ENCODE data around the gene CLEC17A.
"Not testable (repeated sequence)": the region's sequence is repeated elsewhere in the genome, so short reads cannot be mapped to it uniquely, and the experiment has no call there.

CLEC17A gene

DNA sequence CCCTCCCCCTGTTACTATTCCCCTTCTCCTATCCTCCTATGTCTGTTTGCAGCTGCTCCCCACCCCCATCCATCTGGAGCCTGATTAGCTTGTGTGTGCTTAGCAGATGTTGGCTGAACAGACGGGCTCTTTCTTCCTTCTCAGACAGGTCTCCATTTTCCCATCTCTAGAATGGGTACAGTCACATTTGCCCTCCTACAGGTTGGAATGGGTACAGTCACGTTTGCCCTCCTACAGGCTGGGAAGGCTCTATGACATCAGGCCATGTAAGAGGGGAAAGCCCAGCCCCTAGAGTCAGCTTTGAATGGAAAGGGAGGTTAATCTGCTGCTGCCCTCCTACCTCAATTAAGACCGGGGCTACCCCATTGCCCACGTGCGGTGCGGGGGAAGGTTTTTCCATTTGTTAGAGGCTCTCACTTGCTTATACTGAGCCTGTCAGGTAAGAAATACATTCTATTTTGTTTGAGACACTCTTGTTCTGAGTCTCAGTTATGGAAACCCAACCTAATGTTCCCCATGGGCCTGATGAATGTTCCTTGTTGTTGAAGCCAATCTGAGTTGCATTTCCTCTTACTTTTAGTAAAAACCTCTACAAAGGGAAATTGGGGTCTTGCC lies 2.2 kb upstream of the CLEC17A start:
- no peak for DNase-seq (ENCODE audit: low read depth)

DNA sequence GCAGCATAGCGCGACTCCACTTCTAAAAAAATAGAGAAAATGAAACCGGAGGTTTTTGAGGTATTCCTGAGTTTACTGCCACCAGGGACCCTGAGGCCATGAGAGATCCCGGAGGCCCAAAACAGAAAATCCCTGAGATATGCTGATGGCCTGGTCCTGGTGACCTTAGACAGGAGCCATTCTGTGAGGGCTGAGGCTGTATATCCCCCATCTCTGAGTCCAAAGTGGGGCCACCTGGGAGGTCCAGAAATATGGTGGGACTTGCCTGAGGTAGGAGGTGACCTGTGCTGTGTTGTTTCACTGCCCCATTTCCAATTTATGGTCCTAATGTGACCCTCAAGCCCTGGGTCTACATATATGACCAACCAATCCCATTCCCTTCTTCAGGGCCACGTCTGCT lies 1.5 kb downstream of the CLEC17A start:
- not testable (repeated sequence) for DNase-seq (ENCODE audit: low read depth)

DNA sequence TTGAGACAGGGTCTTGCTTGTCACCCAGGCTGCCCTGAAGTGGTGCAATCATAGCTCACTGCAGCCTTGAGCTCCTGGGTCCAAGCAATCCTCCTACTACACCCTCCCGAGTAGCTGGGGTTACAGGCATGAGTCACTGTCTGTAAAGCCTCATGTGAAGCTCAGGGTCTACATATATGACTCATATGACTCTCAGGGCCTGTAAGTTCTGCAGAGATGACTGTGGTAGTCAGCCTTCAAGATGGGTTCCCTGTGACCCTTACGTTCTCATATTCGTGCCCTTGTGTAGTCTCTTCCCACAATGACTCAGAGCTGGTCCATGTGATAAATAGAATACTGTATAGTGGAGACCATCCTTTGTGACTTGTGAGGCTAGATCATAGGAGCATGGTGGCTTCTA lies 2.3 kb downstream of the CLEC17A start:
- DNase-seq (ENCODE audit: low read depth), result peak; percentile 83

DNA sequence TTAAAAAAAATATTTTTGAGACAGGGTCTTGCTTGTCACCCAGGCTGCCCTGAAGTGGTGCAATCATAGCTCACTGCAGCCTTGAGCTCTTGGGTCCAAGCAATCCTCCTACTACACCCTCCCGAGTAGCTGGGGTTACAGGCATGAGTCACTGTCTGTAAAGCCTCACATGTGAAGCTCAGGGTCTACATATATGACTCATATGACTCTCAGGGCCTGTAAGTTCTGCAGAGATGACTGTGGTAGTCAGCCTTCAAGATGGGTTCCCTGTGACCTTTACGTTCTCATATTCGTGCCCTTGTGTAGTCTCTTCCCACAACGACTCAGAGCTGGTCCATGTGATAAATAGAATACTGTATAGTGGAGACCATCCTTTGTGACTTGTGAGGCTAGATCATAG lies 6.5 kb downstream of the CLEC17A start:
- DNase-seq (ENCODE audit: low read depth), result peak; percentile 28

DNA sequence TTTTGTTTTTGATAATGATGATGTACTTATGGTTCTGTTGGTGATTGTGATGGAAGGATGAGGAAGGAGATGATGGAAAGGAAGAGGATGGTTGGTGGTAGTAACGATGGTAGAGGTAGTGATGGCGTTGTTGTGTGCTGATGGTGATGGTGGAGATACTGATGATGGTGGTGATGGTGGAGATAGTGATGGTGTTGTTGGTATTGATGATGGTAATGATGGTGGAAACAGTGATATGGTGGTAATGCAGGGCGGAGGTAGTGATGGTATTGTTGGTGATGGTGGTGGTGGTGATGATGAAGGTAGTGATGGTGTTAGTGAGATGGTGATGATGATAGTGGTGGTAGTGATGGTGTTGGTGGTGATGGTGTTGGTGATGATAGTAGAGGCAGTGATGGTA lies 12.7 kb downstream of the CLEC17A start:
- DNase-seq (ENCODE audit: low read depth), result no peak

DNA sequence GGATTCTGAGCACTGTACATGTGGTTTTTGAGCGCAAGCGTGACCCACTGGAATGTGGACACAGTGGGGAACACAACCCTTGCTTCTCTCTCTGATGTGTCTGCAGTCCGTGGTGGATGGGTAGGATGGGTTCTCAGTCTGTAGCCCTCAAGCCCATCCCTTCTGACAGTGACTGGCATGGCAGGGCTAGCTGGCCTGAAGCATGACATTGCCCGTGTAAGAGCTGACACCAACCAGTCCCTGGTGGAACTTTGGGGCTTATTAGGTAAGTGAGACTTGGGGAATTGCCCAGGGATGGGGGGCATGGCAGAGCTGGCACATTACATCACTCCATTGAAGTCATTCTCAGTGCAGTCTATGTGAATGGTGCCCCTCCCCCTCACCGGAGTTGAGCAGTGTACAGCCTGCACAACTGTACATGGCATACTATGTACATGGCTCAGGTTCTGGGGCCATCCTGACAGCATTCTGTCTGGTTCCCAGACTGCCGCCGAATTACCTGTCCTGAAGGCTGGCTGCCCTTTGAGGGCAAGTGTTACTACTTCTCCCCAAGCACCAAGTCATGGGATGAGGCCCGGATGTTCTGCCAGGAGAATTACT lies 16.8 kb downstream of the CLEC17A start:
- no peak for DNase-seq (ENCODE audit: low read depth)

DNA sequence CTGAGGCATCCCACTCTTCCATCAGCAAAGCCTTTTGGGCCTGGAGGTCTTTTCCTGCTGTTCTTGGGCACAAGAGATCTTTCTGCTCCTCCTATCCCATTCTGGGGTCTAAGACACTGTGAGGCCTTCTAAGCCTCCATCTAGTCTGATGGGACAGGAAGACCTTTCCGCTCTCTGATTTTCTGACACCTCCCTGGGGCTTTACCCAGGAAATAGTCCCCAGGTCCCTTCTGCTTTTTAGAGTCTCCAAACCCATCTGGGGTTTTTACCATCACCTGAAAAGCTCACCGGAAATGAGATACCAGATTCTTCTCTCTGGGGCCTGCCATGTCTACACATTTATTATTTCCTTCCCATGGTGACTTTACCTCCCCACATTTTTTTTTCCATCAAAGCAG lies 21.1 kb downstream of the CLEC17A start:
- no peak for DNase-seq (ENCODE audit: low read depth)

DNA sequence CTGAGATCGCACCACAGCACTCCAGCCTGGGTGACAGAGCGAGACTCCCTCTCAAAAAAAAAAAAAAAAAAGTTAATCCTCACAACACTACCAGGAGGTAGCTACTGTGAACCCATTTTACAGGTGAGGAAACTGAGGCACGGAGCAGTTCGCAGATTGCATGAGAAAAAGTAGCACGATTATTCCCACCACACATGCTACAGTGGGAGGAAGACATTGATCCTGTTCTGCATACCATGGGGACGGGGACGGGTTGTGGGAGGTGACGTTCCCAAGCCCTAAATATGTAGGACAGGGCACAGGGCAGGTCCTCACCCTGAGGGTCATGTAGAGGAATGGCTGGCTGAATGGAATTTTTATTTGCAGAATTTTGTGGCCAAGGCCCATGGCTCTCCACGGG lies 23.7 kb downstream of the CLEC17A start:
- DNase-seq (ENCODE audit: low read depth), result no peak

DNA sequence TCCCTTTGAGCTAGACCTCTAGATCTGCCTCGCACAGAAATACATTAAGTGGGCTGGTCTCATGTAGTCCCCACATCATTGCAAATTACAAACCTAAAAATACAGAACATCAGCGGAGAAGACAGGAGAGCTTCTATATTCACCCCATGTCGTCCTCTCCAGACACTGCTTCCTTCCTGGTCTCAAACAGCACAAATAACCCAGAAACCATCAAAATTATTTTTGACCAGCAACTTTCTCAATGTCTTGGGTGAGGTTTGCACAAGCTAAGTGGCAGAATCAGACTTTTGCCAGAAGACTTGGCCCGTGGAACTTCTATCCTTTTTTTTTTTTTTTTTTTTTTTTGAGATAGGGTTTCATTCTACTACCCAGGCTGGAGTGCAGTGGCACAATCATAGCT lies 28.2 kb downstream of the CLEC17A start:
- DNase-seq (ENCODE audit: low read depth), result no peak

DNA sequence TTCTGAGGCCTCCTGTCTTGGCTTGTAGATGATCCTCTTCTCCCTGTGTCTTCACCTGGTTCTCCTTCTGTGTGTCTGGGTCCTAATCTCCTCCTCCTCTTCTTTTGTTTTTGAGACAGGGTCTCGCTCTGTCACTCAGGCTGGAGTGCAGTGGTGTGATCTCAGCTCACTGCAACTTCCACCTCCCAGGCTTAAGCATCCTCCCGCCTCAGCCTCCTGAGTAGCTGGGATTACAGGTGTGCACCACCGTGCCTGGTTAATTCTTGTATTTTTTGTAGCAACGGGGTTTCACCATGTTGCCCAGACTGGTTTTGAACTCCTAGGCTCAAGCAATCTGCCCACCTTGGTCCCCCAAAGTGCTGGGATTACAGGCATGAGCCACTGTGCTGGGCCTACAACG lies 29.4 kb downstream of the CLEC17A start:
- not testable (repeated sequence) for DNase-seq (ENCODE audit: low read depth)

DNA sequence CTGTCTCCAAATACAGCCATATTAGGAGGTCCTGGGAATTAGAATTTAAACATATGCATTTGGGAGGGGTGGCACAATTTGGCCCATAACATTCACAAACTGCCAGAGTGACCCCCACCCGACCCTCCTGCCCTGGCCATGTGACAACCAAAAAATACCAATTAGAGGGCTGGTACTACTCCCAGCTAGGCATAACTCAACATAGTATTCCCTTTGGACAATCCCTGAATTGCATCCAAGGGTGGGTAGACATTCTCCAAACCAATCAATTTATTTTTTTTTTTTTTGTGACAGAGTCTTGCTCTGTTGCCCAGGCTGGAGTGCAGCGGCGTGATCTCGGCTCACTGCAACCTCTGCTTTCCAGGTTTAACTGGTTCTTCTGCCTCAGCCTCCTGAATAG lies 29.8 kb downstream of the CLEC17A start:
- DNase-seq (ENCODE audit: low read depth), result no peak

DNA sequence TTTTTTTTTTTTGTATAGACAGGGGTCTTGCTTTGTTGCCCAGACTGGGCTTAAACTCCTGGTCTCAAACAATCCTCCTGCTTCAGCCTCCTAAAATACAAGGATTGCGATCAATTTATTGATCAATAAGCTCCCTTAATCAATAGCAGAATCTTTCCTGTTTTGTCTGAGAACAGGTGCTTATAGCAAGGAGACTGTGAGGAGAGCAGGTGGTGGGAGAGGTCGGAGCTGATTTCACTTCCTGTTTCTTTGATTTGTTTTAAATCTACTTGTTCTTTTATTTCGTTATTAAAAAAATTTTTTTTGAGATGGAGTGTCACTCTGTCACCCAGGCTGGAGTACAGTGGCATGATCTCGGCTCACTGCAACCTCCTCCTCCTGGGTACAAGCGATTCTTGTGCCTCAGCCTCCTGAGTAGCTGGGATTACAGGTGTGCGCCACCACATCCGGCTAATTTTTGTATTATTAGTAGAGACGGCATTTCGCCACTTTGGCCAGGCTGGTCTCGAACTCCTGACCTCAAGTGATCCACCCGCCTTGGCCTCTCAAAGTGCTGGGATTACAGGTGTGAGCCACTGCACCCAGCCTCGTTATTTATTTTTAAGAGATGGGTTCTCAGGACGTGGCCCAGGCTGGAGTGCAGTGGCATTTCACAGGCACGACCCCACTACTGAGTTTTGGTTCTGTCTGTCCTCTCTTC lies 30.7 kb downstream of the CLEC17A start:
- not testable (repeated sequence) for DNase-seq (ENCODE audit: low read depth)

DNA sequence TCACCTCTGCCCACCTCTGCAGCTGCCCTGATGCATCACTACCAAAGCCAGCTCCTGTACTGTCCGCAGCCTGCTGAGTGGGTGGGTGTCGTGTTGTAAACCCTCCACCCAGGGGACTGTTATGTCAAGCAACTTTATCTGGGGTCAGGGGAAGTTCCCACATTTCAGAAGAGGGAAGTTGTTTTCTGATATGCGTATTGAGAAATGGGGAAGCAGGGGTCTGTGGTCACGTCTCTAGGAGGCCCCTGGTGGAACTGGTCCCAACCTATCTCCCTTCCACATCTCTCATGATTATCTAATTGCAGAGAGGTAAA lies 31.2 kb downstream of the CLEC17A start:
- DNase-seq (ENCODE audit: low read depth), result no peak

DNA sequence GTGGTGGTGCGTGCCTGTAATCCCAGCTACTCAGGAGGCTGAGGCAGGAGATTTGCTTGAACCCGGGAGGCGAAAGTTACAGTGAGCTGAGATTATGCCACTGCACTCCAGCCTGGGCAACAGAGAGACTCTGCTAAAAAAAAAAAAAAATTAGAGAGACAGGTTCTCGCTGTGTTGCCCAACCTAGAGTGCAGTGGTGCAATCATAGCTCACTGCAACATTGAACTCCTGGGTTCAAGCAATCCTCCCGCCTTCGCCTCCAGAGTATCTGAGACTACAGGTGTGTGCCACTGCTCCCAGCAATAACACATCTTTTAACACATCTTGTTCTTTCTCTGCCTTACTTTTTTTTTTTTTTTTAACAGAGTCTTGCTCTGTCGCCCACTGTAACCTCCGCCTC lies 32.7 kb downstream of the CLEC17A start:
- no peak for DNase-seq (ENCODE audit: low read depth)

DNA sequence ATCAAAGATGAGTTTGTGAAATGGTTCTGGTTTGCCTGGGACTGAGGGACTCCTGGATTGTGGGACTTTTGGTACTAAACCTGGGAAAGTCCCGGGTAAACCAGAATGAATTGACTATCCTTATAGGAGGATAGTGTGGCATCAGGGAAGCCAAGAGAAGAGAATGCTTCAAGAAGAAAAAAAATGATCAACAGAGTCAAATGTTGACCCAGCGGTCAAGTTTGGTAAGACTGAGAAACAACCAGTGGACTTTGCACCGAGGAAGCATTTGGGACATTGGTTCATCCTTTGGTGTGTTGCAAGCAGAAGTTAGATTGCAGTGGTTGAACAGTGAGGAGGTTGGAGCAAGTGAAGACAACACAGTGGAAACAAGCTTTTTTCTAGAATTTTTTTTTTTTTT lies 33.5 kb downstream of the CLEC17A start:
- no peak for DNase-seq (ENCODE audit: low read depth)

DNA sequence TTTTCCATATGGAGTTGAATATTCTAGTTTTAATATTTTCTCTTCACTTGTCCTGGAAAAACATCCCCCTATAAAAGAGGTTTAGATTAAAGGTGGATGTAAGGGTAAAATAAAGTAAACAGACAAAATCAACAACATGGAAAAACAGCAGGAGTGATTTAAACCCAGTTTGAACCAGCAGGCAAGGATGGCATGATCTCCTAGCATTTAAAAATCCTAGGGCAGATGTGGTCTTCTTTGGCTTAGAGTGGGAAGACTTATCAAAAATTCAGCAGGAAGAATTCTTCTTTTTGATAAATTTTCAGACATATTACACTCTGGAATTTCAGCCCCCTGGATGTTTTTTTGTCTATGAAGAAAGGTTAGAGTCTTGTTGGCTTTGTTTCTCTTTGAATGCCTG lies 36.5 kb downstream of the CLEC17A start:
- DNase-seq (ENCODE audit: low read depth), result no peak

DNA sequence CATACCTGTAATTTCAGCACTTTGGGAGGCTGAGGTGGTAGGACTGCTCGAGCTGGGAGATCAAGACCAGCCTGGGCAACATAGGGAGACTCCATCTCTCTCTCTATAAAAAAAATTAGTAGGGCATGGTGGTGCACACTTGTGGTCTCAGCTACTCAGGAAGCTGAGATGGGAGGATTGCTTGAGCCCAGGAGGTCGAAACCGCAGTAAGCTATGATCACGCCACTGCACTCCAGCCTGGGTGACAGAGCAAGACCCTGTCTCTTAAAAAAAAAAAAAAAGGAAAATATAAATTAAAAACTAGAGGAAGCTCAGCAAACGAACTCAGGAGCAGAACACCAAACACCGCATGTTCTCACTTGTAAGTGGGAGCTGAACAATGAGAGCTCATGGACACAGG lies 41.6 kb downstream of the CLEC17A start:
- DNase-seq (ENCODE audit: low read depth), result not testable (repeated sequence)

DNA sequence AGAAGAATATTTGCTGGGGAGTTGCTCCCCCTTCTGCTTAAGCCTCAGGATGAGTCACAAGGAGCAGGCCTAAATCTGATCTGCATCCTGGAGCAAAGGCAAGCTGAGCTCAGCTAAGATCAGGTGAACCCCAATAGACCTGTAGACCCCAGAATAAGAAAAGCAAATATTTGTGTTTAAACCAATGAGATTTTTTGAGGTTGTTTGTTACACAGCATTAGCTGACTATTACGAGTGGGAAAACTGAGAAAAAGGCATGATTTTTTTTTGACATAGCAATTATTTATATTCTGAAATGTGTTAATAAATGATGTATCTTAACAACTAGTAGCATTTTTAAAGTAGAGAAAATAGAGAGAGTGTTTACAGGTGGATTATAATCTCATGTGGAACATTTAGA lies 46.7 kb downstream of the CLEC17A start:
- DNase-seq (ENCODE audit: low read depth), result no peak

DNA sequence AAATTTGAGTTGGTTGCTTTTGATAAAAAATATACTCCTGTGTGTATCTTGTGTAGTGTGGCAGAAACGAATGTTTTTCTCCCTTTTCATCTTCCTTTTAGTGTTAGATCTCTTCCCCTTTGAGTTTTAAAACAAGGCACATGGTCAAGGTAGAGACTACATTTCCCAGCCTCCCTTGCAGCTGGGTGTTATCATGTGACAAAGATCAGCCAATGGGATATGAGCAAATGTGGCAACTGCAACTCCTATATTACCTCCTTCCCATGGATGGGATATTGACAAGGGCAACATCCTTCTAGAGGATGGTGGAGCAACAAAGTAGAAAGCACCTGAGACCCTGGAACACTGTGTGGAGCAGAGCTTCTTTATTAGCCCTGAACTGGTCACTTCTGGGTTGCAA lies 49.4 kb downstream of the CLEC17A start:
- peak; percentile 52 for DNase-seq (ENCODE audit: low read depth)

DNA sequence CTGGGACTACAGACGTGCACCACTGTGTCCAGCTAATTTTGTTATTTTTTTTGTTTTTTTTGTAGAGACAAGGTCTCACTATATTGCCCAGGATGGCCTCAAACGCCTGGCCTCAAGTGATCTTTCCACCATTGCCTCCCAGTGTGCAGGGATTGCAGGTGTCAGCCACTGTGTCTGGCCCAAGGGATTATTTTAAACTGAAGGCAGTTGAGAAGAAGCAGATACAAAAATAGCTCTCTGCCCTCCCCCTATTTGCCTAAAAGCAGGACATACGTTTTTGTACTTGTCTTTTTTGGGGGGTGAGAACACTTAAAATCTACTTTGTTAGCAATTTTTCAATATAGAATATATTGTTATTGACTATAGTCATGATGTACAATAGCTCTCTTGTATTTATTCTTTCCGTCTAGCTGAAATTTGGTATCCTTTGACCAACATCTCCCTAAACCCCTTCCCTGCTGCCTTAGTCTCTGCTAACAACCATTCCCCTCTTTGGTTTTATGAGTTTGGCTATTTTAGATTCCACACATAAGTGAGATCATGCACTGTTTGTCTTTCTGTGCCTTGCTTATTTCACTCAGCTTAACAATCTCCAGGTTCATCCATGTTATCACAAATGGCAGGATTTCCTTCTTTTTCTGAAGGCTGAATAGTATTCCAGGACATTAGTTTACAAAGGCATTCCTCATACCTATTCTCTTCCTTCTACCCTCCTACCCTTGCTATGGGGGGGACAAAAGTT lies 56.8 kb downstream of the CLEC17A start:
- no peak for DNase-seq (ENCODE audit: low read depth)

DNA sequence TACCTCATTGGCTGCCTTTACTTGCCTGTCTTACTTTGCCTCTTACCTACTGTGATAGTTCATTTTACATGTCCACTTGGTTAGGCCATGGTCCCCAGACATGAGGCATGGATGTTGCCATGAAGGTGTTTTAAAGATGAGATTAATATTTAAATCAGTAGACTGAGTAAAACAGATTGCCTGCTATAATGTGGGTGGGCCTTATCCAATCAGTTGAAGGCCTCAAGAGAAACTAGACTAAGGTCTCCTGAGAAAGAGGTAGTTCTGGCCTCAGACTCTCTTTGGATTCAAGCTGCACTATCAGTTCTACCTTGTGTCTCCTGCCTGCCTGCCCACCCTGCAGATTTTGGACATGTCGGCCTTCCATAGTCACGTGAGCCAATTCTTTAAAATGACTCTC lies 65.6 kb downstream of the CLEC17A start:
- no peak for DNase-seq (ENCODE audit: low read depth)

DNA sequence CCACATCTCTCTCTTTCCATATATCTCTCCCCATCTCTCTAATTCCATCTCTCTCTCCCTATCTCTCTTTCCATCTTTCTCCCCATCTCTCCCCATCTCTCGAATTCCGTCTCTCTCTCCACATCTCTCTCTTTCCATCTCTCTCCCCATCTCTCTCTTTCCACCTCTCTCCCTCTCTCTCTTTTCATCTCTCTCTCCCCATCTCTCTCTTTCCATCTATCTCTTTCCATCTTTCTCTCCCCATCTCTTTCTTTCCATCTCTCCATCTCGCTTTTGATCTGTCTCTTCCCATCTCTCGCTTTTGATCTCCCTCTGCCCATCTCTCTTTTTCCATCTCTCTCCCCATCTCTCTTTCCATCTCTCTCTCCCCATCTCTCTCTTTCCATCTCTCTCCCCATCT lies 66.1 kb downstream of the CLEC17A start:
- DNase-seq (ENCODE audit: low read depth), result no peak

DNA sequence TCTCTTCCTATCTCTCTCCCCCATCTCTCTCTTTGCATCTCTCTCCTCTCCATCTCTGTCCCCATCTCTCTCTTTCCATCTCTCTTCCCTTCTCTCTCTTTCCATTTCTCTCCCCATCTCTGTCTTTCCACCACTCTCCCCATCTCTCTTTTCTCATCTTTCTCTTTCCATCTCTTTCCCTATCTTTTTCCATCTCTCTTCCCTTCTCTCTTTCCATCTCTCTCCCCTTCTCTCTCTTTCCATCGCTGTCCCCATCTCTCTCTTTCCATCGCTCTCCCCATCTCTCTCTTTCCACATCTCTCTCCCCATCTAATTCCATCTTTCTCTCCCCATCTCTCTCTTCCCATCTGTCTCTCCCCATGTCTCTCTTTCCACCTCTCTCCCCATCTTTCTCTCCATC lies 67.3 kb downstream of the CLEC17A start:
- DNase-seq (ENCODE audit: low read depth), result no peak
